NB4 (cell line): ENCODE data around the gene LONP2.

Source experiments
- DNase-seq: peaks from one replicate; pipeline ENCODE4 v3.0.0; 2010; ENCODE audit warnings: low read depth
- H3K4me3 ChIP-seq: one replicate; pipeline ENCODE4 v1.5.1; 2011; ENCODE audit warnings: mild to moderate bottlenecking, low read depth, low read length, moderate library complexity
- MYC ChIP-seq: IDR thresholded peaks from 2 replicates; pipeline ENCODE4 v1.6.1; 2011; ENCODE audit warnings: low read depth, low read length
- POLR2A ChIP-seq: IDR thresholded peaks from 2 replicates; pipeline ENCODE4 v1.6.1; 2011; ENCODE audit warnings: mild to moderate bottlenecking; ENCODE audit not compliant: insufficient read length; ENCODE audit errors: extremely low read depth
- TF ChIP-seq, protein P1 (sequence below): IDR thresholded peaks from one replicate; pipeline ENCODE4 v1.5.1; 2012; ENCODE audit warnings: low read depth, low read length
- TF ChIP-seq, protein P2 (sequence below): IDR thresholded peaks from 2 replicates; pipeline ENCODE4 v1.6.1; 2011; ENCODE audit warnings: low read depth, low read length

Gene LONP2

DNA sequence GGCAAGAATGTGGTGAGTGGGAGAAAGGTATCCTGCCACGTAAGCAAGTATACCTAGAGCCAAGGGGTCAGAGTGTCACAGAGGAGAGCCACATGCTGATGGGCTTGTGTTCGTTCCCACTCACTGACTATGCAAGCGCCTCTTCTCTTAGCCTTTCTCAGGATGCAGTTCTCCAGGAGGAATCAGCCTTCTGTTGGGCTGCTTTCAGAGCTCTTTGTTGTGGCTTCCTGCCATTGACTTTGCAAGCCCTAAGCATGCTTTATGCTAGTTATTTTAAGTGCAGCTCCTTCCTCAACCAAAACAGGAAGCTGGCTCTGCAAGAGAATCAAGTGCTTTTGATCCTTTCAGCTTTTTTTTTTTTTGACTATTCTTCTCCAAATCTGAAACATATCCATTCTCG lies 74.5 kb downstream of the LONP2 start:
- no peak overlapping the region for H3K4me3 ChIP-seq
- TF ChIP-seq POLR2A, result no peak
- TF ChIP-seq, protein P1, sequence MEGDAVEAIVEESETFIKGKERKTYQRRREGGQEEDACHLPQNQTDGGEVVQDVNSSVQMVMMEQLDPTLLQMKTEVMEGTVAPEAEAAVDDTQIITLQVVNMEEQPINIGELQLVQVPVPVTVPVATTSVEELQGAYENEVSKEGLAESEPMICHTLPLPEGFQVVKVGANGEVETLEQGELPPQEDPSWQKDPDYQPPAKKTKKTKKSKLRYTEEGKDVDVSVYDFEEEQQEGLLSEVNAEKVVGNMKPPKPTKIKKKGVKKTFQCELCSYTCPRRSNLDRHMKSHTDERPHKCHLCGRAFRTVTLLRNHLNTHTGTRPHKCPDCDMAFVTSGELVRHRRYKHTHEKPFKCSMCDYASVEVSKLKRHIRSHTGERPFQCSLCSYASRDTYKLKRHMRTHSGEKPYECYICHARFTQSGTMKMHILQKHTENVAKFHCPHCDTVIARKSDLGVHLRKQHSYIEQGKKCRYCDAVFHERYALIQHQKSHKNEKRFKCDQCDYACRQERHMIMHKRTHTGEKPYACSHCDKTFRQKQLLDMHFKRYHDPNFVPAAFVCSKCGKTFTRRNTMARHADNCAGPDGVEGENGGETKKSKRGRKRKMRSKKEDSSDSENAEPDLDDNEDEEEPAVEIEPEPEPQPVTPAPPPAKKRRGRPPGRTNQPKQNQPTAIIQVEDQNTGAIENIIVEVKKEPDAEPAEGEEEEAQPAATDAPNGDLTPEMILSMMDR, result no peak
- TF ChIP-seq MYC, result peak; percentile 39; the same call in 1 of the 2 replicates
- TF ChIP-seq, protein P2, sequence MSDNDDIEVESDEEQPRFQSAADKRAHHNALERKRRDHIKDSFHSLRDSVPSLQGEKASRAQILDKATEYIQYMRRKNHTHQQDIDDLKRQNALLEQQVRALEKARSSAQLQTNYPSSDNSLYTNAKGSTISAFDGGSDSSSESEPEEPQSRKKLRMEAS, result peak; percentile 51; the same call in 1 of the 2 replicates
- peak; percentile 78 for DNase-seq

DNA sequence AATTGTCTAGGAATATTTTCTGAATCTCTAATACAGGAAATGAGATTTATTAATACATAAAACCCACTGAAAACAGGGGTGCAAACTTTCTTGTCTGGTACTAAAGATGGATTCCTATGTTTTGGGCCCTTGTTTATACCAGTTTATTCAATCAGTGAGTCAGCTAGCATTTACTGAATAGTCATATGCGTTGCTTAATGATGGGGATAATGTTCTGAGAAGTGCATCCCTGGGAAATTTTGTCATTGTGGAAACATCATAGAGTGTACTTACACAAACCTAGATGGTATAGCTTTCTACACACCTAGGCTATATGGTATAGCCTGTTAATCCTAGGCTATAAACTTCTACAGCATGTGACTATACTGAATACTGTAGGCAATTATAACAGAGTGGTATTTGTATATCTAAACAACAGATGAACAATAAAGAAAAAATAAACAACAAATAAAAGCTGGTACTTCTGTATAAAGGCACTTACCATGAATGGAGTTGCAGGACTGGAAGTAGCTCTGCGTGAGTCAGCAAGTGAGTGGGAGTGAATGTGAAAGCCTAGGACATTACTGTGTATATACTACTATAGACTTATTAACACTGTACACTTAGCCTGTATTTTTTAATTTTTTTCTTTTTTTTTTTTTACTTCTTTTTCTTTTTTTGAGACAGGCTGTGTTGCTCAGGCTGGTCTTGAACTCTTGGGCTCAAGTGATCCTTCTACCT lies 77.4 kb downstream of the LONP2 start:
- H3K4me3 ChIP-seq, result no peak overlapping the region
- TF ChIP-seq, protein P2, result no peak
- TF ChIP-seq POLR2A, result no peak
- TF ChIP-seq, protein P1, result no peak
- DNase-seq, result peak; percentile 19

DNA sequence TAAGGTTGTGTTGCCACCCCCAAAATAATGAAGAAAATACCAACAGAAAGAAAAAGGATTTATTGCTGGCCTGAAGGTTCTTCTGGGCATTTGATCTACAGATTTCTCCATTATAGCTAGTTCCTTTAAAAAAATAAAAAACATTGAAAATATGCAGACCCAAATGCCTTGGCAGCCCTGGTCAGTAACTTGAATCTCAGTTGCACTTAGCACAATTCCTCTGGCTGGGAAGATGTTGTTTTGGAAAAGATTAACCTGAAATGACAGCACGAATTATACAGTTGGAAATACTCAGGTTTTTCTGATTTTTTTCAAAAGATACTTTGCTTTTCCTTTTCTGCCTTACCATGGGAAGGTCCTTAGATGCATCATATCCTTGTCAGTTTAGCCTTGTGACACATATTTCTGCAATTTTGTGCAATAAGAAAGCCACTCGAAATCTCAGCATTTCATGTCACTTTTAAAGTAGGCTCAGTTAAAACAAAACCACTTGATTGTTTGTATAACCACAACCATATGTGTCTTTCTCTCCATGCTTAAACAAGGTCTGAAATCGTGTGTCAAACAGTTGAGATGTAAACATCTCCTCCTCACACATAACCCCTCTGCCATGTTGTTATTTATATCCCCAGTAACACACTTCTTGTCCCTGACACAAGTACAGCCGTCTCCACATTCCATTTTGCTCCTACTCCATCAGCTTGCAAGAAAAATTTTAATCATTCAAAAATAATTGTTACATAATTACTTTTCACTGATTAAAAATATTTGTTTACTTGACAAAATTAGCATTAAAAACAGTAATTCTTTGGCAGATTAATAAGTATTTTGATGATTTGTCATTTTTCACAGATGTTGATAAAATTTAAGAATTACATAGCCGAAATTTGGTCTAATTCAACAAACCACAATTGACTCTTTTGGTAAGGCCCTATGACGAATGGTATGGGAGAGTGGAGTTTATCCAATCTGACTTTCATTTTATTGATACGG lies 80.0 kb downstream of the LONP2 start:
- DNase-seq, result no peak
- TF ChIP-seq POLR2A, result no peak
- TF ChIP-seq, protein P2, result no peak
- TF ChIP-seq, protein P1, result no peak
- TF ChIP-seq MYC, result no peak
- no peak overlapping the region for H3K4me3 ChIP-seq

DNA sequence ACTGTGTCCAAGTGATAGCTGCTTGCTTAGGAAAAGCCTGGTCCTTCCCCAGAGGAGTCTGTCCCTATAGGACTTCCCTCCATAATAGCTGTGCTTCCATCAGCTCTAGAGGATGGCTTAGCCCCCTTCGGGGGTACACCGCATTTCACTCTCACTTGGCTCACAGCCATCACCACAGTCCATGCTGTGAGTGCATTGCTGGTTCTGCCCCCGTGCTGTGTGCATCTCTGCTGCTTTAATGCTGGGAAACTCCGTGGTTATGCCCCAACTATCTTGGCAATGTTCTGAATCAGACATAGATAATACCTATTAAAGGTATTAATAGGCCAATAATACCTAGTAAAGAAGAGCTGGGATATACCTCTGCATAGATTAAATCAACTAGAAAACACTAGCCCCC lies 82.8 kb downstream of the LONP2 start:
- DNase-seq, result no peak
- TF ChIP-seq, protein P2, result no peak
- no peak for TF ChIP-seq POLR2A
- no peak for TF ChIP-seq MYC
- TF ChIP-seq, protein P1, result no peak
- no peak overlapping the region for H3K4me3 ChIP-seq

DNA sequence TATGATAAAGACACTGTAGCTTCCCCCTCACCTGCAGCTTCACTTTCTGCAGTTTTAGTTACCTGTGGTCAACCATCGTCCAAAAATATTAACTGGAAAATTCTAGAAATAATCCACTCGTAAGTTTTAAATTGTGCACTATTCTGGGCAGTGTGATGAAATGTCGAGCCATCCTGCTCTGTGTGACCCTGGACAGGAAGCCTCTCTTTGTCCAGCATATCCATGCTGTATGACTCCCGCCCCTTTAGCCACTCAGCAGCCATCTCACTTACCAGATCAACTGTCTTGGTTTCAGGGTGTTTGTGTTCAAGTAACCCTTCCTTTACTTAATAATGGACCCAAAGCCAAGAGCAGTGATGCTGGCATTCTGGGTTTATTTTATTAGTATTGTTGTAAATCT lies 85.0 kb downstream of the LONP2 start:
- no peak for DNase-seq
- TF ChIP-seq MYC (no peak), POLR2A (no peak)
- TF ChIP-seq, protein P1, result no peak
- TF ChIP-seq, protein P2, result no peak
- no peak overlapping the region for H3K4me3 ChIP-seq
